Cardiac muscle cell (in vitro differentiated cells and primary cell): ENCODE results near the gene ITGB3. TPM values are rescaled to one million over a fixed set of nuclear protein-coding genes. Genes with fewer than 3 reads are reported as not detected.

Experiments used
- DNase-seq, 2 donors: peaks; one replicate each; pipeline versions ENCODE4 v3.0.0 to v3.0.0-alpha.2; 2010 to 2017; ENCODE audit warnings: low read depth in 1 of 2, low spot score in 1 of 2
- H3K27ac ChIP-seq: fragments of 200-600 bp; sonication (generic); 2 replicates; pipeline ENCODE4 v1.5.1; 2016
- H3K27me3 ChIP-seq: fragments of 200-600 bp; sonication (generic); 2 replicates; pipeline ENCODE4 v1.6.0; 2016; ENCODE audit warnings: control low read depth
- H3K36me3 ChIP-seq: fragments of 200-600 bp; sonication (generic); 2 replicates; pipeline ENCODE4 v1.5.1; 2016; ENCODE audit warnings: control low read depth
- H3K4me1 ChIP-seq: fragments of 200-600 bp; sonication (generic); 2 replicates; pipeline ENCODE4 v1.8.1; 2017; ENCODE audit warnings: low read depth, mild to moderate bottlenecking, mixed run types
- H3K4me3 ChIP-seq: fragments of 200-600 bp; sonication (generic); 2 replicates; pipeline ENCODE4 v1.5.1; 2016; ENCODE audit warnings: mild to moderate bottlenecking
- H3K9me3 ChIP-seq: fragments of 200-600 bp; sonication (generic); 2 replicates; pipeline ENCODE4 v1.5.1; 2017; ENCODE audit warnings: low read depth, mild to moderate bottlenecking, control low read depth
- CTCF ChIP-seq: IDR thresholded peaks from 2 replicates; pipeline ENCODE4 v1.5.1; 2012; ENCODE audit warnings: low read depth, mild to moderate bottlenecking, low read length
- polyA plus RNA-seq: library from polyadenylated mRNA; unstranded; fragments of >200 nt; fragmentation: Nextera tagmentation; extraction: Ambion mirVana; gene quantifications from 2 replicates; pipeline ENCODE4 v1.2.1, GENCODE V29; 2016
- total RNA-seq: library from RNA; depleted of rRNA; stranded (reverse); fragments of >200 nt; gene quantifications from 2 replicates; pipeline ENCODE4 v1.2.3, GENCODE V29; 2016

The ITGB3 gene
- total and polyA plus RNA-seq, 2 experiments from 2014 or later, result 4.6 to 20.0 TPM

DNA sequence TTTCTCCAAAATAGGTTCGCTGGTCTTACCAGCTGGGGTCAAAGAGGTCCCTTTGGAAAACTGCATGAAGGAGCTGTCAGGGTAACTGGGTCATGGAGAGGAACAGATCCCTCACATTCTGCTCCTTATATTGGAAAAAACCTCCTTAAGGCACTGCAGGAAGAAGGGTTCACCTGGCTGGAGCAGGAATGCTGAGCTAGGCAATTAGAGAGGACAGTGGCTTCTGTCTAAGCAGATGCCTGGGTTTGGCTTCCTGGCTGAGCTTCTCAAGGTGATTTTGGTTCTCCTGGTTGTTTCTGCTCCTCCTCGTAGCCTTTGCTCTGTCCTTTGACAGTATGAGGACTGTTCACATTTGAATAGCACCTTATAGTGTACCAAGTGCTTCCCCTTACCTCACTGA, 19.6 kb downstream of the ITGB3 start:
- Histone ChIP-seq H3K9me3 (no peaks in the 10 kb centered on the region), H3K27me3 (no peaks in the 10 kb centered on the region), H3K4me1 (peaks cover 24% of the 10 kb centered on the region), H3K4me3 (no peak overlapping the region), H3K27ac (peak overlapping the region; percentile 99), H3K36me3 (no peaks in the 10 kb centered on the region)
- no peak for TF ChIP-seq CTCF
- no peak for DNase-seq

GRCh38 chr17:47274319-47275069, 20.9 kb downstream of the ITGB3 start:
- Histone ChIP-seq H3K27me3 (no peaks in the 10 kb centered on the region), H3K4me3 (no peak overlapping the region), H3K9me3 (no peaks in the 10 kb centered on the region), H3K4me1 (peaks cover 30% of the 10 kb centered on the region), H3K36me3 (no peaks in the 10 kb centered on the region), H3K27ac (peak overlapping the region; percentile 99)
- no peak for TF ChIP-seq CTCF
- DNase-seq, result no peak

- peak; percentile 89 to 93 for DNase-seq
- TF ChIP-seq CTCF, result no peak
- H3K27ac ChIP-seq, result peak overlapping the region; percentile 99
Measured at GRCh38 chr17:47275245-47275984, 21.8 kb downstream of the ITGB3 start.

GRCh38 chr17:47276444-47276843, 22.8 kb downstream of the ITGB3 start:
- TF ChIP-seq CTCF, result no peak
- Histone ChIP-seq H3K27me3 (no peaks in the 10 kb centered on the region), H3K4me1 (peaks cover 30% of the 10 kb centered on the region), H3K36me3 (no peaks in the 10 kb centered on the region), H3K9me3 (no peaks in the 10 kb centered on the region), H3K27ac (peak overlapping the region; percentile 99), H3K4me3 (no peak overlapping the region)
- DNase-seq, result peak in 1 of 2 donors; percentile 10

More at GRCh38 chr17:47275245-47275984, 21.8 kb downstream of the ITGB3 start:
- H3K9me3 ChIP-seq, result no peaks in the 10 kb centered on the region
- no peaks in the 10 kb centered on the region for H3K27me3 ChIP-seq
- no peak overlapping the region for H3K4me3 ChIP-seq
- no peaks in the 10 kb centered on the region for H3K36me3 ChIP-seq
- peaks cover 30% of the 10 kb centered on the region for H3K4me1 ChIP-seq

DNA sequence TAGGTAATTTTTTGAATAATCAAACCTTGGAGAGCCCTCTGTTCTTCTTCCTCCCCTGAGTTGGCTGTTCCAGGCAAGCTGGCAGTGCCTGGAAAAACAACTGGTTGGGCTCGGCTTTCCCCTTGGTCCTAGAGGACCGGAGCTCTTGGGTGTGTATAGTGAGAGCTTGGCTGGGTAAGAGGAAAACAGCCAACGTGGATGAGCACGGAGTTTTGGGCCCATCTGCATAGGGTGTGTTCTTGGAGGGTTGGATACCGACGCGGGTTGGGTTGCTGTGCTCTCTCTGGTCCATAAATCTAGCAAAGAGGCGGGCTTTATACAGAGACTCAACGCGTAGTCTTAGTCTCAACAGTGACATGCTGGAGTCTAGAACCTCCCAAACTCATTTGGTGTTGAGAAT, 23.2 kb downstream of the ITGB3 start:
- Histone ChIP-seq H3K9me3 (no peaks in the 10 kb centered on the region), H3K4me1 (peaks cover 30% of the 10 kb centered on the region), H3K4me3 (no peak overlapping the region), H3K27me3 (no peaks in the 10 kb centered on the region), H3K27ac (peak overlapping the region; percentile 99), H3K36me3 (no peaks in the 10 kb centered on the region)
- TF ChIP-seq CTCF, result no peak
- peak; percentile 78 to 84 for DNase-seq
